Cardiac fibroblast (primary cell): ENCODE data around the gene LGR4.

Source experiments
- DNase-seq, 2 donors: peaks; one replicate each; pipeline versions ENCODE4 v3.0.0 to v3.0.0-alpha.2; 2010; ENCODE audit warnings: low read depth in 2 of 2
- H3K4me3 ChIP-seq, 2 donors: replicated peaks in 1 of 2; 1 replicate in 1 of 2; 2 replicates in 1 of 2; pipeline ENCODE4 v1.5.1; 2011; ENCODE audit warnings: low read depth in 2 of 2, low read length in 2 of 2, mild to moderate bottlenecking in 2 of 2, moderate library complexity in 1 of 2
- TF ChIP-seq, protein P1 (sequence below): IDR thresholded peaks from one replicate; pipeline ENCODE4 v1.5.1; 2011; ENCODE audit warnings: low read depth, mild to moderate bottlenecking, low read length, inconsistent platforms

The LGR4 gene

DNA sequence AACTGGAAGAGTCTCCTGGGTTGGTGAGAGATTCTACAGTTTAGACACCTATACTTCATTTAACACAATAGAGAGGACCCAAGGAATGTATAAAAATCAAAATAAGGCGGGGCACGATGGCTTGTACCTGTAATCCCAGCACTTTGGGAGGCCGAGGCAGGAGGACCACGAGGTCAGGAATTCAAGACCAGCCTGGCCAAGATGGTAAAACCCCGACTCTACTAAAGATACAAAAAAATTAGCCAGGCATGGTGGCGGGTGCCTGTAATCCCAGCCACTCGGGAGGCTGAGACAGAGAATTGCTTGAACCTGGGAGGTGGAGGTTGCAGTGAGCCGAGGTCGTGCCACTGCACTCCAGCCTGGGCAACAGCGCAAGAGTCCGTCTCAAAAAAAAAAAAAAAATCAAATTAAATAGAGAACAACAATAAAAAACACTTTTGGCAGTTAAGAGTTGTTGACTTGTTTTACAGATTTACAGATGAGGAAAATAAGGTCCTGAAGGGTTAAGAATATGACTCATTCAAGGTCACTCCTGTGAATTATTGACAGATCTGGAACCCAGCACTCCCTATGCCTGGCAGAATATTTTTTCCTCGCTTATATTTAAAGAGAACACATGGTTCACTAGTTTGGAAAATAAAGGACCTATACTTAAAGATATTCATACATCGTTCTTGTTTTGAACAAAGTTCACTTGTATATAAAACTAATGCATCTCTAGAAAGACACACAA lies 5.2 kb downstream of the LGR4 start:
- TF ChIP-seq, protein P1, sequence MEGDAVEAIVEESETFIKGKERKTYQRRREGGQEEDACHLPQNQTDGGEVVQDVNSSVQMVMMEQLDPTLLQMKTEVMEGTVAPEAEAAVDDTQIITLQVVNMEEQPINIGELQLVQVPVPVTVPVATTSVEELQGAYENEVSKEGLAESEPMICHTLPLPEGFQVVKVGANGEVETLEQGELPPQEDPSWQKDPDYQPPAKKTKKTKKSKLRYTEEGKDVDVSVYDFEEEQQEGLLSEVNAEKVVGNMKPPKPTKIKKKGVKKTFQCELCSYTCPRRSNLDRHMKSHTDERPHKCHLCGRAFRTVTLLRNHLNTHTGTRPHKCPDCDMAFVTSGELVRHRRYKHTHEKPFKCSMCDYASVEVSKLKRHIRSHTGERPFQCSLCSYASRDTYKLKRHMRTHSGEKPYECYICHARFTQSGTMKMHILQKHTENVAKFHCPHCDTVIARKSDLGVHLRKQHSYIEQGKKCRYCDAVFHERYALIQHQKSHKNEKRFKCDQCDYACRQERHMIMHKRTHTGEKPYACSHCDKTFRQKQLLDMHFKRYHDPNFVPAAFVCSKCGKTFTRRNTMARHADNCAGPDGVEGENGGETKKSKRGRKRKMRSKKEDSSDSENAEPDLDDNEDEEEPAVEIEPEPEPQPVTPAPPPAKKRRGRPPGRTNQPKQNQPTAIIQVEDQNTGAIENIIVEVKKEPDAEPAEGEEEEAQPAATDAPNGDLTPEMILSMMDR: no peak
- no peak for DNase-seq
- H3K4me3 ChIP-seq: no peak overlapping the region

DNA sequence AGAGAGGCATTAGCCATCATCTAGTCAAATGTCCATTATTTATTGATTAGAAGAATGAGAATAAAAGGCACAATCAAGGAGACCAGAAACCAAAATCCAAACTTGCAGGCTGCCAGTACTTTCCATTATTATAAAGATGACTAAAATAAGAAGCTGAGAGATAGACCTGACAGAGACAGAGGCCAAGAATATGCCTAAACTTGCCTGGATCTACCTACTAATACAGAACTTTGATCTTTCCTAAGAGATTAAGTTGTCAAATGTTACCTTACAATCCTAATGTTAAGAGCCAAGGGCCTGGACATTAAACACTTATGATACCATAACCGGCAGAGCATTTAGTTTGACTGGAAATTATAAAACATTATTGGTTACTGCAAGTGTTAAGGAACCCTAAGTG lies 6.2 kb downstream of the LGR4 start:
- DNase-seq: no peak
- no peak overlapping the region for H3K4me3 ChIP-seq

DNA sequence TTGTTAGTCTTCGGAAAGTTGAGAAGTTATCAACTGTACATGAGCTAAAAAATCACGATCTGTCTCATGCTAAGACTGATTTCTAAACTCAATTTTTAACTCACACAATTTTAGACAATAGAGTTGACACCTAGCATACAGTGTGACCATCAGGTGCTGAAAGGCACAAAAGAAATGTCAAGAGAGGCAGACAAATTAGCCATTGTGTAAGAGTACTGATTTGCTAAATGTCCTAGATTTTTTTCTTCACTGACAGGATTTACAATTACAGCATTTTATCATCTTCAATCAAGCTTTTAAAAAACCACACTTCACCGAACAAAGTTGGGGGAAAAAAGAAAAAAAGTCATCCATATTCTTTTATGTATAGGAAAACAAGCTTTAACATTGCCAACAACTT lies 7.0 kb downstream of the LGR4 start:
- no peak for DNase-seq
- no peak overlapping the region for H3K4me3 ChIP-seq
- TF ChIP-seq, protein P1: no peak

More for the DNA sequence above, 6.2 kb downstream of the LGR4 start:
- TF ChIP-seq, protein P1: no peak

DNA sequence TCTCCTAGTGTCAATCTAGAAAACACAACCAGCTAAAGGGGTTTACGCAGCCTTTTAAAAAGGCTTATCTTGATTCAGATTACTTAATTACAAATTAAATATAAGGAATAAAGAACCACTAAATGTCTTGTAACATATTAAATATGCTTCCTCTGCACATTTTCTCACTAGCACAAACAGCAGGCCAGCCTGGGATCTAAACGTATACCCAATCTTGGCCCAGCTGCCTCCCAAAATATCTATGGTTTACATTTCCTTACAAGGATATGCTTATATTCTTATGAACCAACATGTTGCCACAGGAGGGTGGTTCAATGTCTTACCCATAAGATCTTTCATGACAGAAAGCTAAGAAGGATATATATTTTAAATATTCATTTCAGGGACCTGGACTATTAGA lies 7.7 kb downstream of the LGR4 start:
- no peak overlapping the region for H3K4me3 ChIP-seq
- TF ChIP-seq, protein P1: no peak
- DNase-seq: no peak

DNA sequence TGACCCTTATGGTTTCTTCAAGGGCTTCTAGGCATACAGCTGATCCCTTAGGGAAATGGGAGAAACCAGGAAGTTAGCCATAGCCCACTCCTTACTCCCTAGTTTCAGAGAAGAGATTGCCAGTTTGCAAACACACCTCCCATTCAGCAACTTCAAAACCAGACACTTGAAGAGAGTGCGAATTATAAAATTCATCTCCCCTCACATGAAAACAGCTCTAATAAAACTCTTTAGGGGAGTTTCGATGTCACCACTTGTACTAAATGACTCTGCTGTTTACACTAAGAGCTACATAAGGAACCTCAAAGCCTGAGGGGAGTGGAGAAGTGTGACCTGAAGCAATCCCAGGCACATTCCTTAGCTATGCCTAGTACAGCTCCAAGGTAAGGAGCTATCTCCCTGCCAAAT lies 8.3 kb downstream of the LGR4 start:
- no peak overlapping the region for H3K4me3 ChIP-seq
- TF ChIP-seq, protein P1: no peak
- peak; percentile 39 to 73 for DNase-seq

DNA sequence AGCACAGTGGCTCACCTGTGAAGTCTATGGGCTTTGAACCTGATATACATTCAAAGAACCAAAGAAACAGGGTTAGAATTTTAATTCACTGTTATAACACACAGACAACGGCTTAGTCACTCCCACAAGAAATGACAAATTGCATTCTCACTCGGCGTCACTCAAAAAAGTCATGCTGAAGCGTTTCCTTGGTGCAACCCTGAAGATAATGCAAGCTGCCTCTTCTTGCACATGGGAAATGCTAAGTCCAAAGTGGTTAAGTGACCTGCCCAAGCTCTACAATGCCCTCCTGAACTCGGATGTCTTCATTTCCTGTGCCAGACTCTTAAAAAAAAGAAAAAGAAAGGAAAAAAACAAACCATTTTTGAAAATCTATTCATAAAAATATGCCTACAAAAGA lies 10.0 kb downstream of the LGR4 start:
- peak; percentile 36 to 70 for DNase-seq
- TF ChIP-seq, protein P1: no peak
- no peak overlapping the region for H3K4me3 ChIP-seq
